K562 (cell line): ENCODE measurements around the gene PDE4D. TPM values are rescaled to one million over a fixed set of nuclear protein-coding genes. Genes with fewer than 3 reads are reported as not detected.

Experiments
- ATAC-seq: fragments of 200-7000 bp; cut with Tn5 transposase; 3 replicates; pipeline ENCODE4 v1.9.1; 2020; ENCODE audit warnings: moderate library complexity
- BruUV-seq: library from RNA; stranded (reverse); fragments of 400-500 nt; replicated peaks from 2 replicates; lab custom pipeline; 2021; lab: Mats Ljungman, UMichigan
- CTCF ChIA-PET: fragments of 300-600 bp; formaldehyde crosslinking; extraction: SDS; loops from one replicate; lab custom pipeline; 2021; ENCODE audit warnings: low intra/inter-chr PET ratio; lab: Yijun Ruan, JAX
- POLR2A ChIA-PET: fragments of 300-600, 350-650 bp; sonication (Branson Sonifier 250); formaldehyde crosslinking; extraction: SDS; loops from one replicate; lab custom pipeline; 2021; ENCODE audit warnings: antibody characterized with exemption, inconsistent platforms; lab: Yijun Ruan, JAX
- DNase-seq, 4 experiments: peaks; one replicate each; pipeline versions ENCODE4 v3.0.0 to v3.0.0-alpha.2; 2011 to 2018; ENCODE audit warnings: low spot score in 3 of 4, mixed read lengths in 3 of 4; ENCODE audit errors: extremely low read depth in 1 of 4
- FAIRE-seq: peaks from 2 replicates; lab custom pipeline; 2011; peaks lifted over from hg19 to GRCh38; lab: Jason Lieb, UNC
- H2AFZ ChIP-seq: 2 replicates; pipeline ENCODE4 v1.6.0; 2011; ENCODE audit warnings: low read depth, low read length, control low read depth, inconsistent platforms
- H3K27ac ChIP-seq: fragments of 200-600 bp; 3 replicates; pipeline ENCODE4 v1.8.0; 2011; ENCODE audit warnings: low read depth, mild to moderate bottlenecking, control low read depth, inconsistent platforms, low read length, moderate library complexity, mixed read lengths; ENCODE audit errors: extremely low read depth
- H3K27me3 ChIP-seq, 2 experiments: fragments of 300-600 bp in 1 of 2; 2 replicates in 1 of 2; 3 replicates in 1 of 2; pipeline versions ENCODE4 v1.6.0 to v1.8.0; 2011; ENCODE audit warnings: inconsistent platforms in 2 of 2, low read length in 2 of 2, mild to moderate bottlenecking in 1 of 2, mixed read lengths in 1 of 2, moderate library complexity in 1 of 2; ENCODE audit not compliant: control insufficient read depth in 2 of 2, insufficient read depth in 2 of 2
- H3K36me3 ChIP-seq: fragments of 300-600 bp; 3 replicates; pipeline ENCODE4 v1.8.0; 2011; ENCODE audit warnings: mild to moderate bottlenecking, low read length, inconsistent platforms; ENCODE audit not compliant: control insufficient read depth, insufficient read depth
- H3K4me1 ChIP-seq, 2 experiments: fragments of 200-600 bp in 1 of 2; replicated peaks in 1 of 2; 2 replicates in 1 of 2; 3 replicates in 1 of 2; pipeline versions ENCODE4 v1.5.1 to v1.8.0; 2011; ENCODE audit warnings: inconsistent platforms in 2 of 2, low read length in 2 of 2, mild to moderate bottlenecking in 1 of 2, mixed read lengths in 1 of 2, moderate library complexity in 1 of 2; ENCODE audit not compliant: control insufficient read depth in 2 of 2, insufficient read depth in 2 of 2
- H3K4me2 ChIP-seq: 2 replicates; pipeline ENCODE4 v1.6.1; 2011; ENCODE audit warnings: low read length, control low read depth, inconsistent platforms, mixed read lengths; ENCODE audit not compliant: insufficient read depth
- H3K4me3 ChIP-seq: fragments of 200-600 bp; sonication (generic), shearing (Covaris generic); 2 replicates; pipeline ENCODE4 v1.5.1; 2016; ENCODE audit warnings: control low read depth, inconsistent platforms
- H3K79me2 ChIP-seq: fragments of 200-600 bp; 3 replicates; pipeline ENCODE4 v1.8.0; 2011; ENCODE audit warnings: low read length, inconsistent platforms; ENCODE audit not compliant: control insufficient read depth, insufficient read depth
- H3K9ac ChIP-seq, 2 experiments: 2 replicates each; pipeline versions ENCODE4 v1.6.0 to v1.6.1; 2011; ENCODE audit warnings: low read depth in 2 of 2, low read length in 2 of 2, control low read depth in 1 of 2, inconsistent platforms in 1 of 2, mild to moderate bottlenecking in 1 of 2, mixed read lengths in 1 of 2; ENCODE audit not compliant: insufficient read depth in 1 of 2
- H3K9me1 ChIP-seq: one replicate; pipeline ENCODE4 v1.6.0; 2011; ENCODE audit warnings: inconsistent platforms, mild to moderate bottlenecking, low read length, moderate library complexity; ENCODE audit not compliant: control insufficient read depth, insufficient read depth
- H3K9me3 ChIP-seq: replicated peaks from 2 replicates; pipeline ENCODE4 v1.5.1; 2011; ENCODE audit warnings: low read depth, low read length, inconsistent platforms; ENCODE audit not compliant: control insufficient read depth, insufficient read depth
- H4K20me1 ChIP-seq: replicated peaks from 2 replicates; pipeline ENCODE4 v1.6.1; 2011; ENCODE audit warnings: low read length, inconsistent platforms, mixed read lengths; ENCODE audit not compliant: control insufficient read depth, insufficient read depth
- BRCA1 ChIP-seq, 2 experiments: fragments of 450-650 bp in 1 of 2; sonication (generic) in 1 of 2; formaldehyde crosslinking in 1 of 2; IDR thresholded peaks; 2 replicates each; pipeline versions ENCODE4 v1.5.0 to v1.6.1; 2017 to 2020; ENCODE audit warnings: mild to moderate bottlenecking in 1 of 2, missing genetic modification reagents in 1 of 2
- COPS2 ChIP-seq: fragments of 450-650 bp; conservative IDR thresholded peaks from 2 replicates; pipeline ENCODE4 v1.6.1; 2016; ENCODE audit warnings: mild to moderate bottlenecking, moderate library complexity
- CTBP1 ChIP-seq: fragments of 450-650 bp; IDR thresholded peaks from 2 replicates; pipeline ENCODE4 v1.6.1; 2016; ENCODE audit warnings: borderline replicate concordance
- DDX20 ChIP-seq: fragments of 450-650 bp; IDR thresholded peaks from 2 replicates; pipeline ENCODE4 v1.6.1; 2016; ENCODE audit warnings: missing genetic modification characterization, low read depth, mild to moderate bottlenecking, missing compliant biosample characterization, moderate library complexity
- HNRNPK ChIP-seq: fragments of 200-400 bp; formaldehyde crosslinking; IDR thresholded peaks from one replicate; pipeline ENCODE4 v1.6.1; 2018; ENCODE audit warnings: mild to moderate bottlenecking, low read depth, low read length; ENCODE audit not compliant: poor library complexity, severe bottlenecking
- MEIS2 ChIP-seq: fragments of 450-650 bp; IDR thresholded peaks from 2 replicates; pipeline ENCODE4 v1.6.1; 2014; ENCODE audit warnings: mild to moderate bottlenecking; ENCODE audit not compliant: partially characterized antibody
- NFIC ChIP-seq: fragments of 450-650 bp; IDR thresholded peaks from 2 replicates; pipeline ENCODE4 v1.6.1; 2017; ENCODE audit warnings: mild to moderate bottlenecking, inconsistent platforms
- PPARD ChIP-seq: fragments of 250-450 bp; sonication (Bioruptor Pico); IDR thresholded peaks from 2 replicates; pipeline ENCODE4 v1.8.0; 2022; ENCODE audit warnings: inconsistent platforms, mild to moderate bottlenecking, moderate library complexity
- PURB ChIP-seq: sonication (generic); formaldehyde crosslinking; IDR thresholded peaks from 2 replicates; pipeline ENCODE4 v1.9.0; 2021; ENCODE audit warnings: low read depth, mild to moderate bottlenecking, missing genetic modification reagents
- SMAD2 ChIP-seq: fragments of 150-350 bp; IDR thresholded peaks from 2 replicates; pipeline ENCODE4 v1.6.1; 2014; ENCODE audit warnings: low read depth, mild to moderate bottlenecking, low read length
- SRSF1 ChIP-seq: fragments of 200-400 bp; formaldehyde crosslinking; IDR thresholded peaks from 2 replicates; pipeline ENCODE4 v1.6.1; 2017; ENCODE audit warnings: mild to moderate bottlenecking, low read depth, low read length, moderate library complexity
- TARDBP ChIP-seq: fragments of 450-650 bp; IDR thresholded peaks from 2 replicates; pipeline ENCODE4 v1.6.1; 2016
- ZNF174 ChIP-seq: fragments of 250-450 bp; sonication (Bioruptor Pico); IDR thresholded peaks from 2 replicates; pipeline ENCODE4 v1.4.0; 2020; ENCODE audit warnings: mild to moderate bottlenecking
- ZNF224 ChIP-seq: sonication (generic); formaldehyde crosslinking; IDR thresholded peaks from 2 replicates; pipeline ENCODE4 v1.8.0; 2022; ENCODE audit warnings: mild to moderate bottlenecking, missing genetic modification reagents
- WGBS: fragments of 100-300 bp; shearing (Covaris generic); methylation state at CpG from one replicate; pipeline ENCODE4 v1.1.6; 2016; ENCODE audit warnings: low coverage, mixed read lengths; ENCODE audit not compliant: insufficient coverage; ENCODE audit errors: missing lambda C conversion rate; 5-methylcytosine and 5-hydroxymethylcytosine counted together
- in situ Hi-C: fragments of 300-500 bp; cut with MboI; formaldehyde crosslinking; loops from 4 replicates; pipeline ENCODE4 v1.15.0; 2018; ENCODE audit warnings: inconsistent platforms, mixed read lengths
- intact Hi-C: fragments of 100-400 bp; cut with micrococcal nuclease; formaldehyde crosslinking; loops from 2 replicates; pipeline ENCODE4 v1.14.2; 2022
- polyA plus RNA-seq, 8 experiments: library from polyadenylated mRNA; depleted of rRNA in 4 of 8; stranded (reverse) in 5 of 8; unstranded in 3 of 8; fragments of >200 nt; fragmentation: Nextera tagmentation in 2 of 8; fragmentation: Illumina TruSeq in 1 of 8; extraction: Ambion mirVana in 2 of 8; extraction: Trizol in 1 of 8; gene quantifications; 2 replicates each; pipeline versions ENCODE4 v1.2.1 to v1.2.3, GENCODE V29; 2011 to 2014; ENCODE audit warnings: inconsistent platforms in 1 of 8, missing spikeins in 1 of 8
- total RNA-seq, 7 experiments: library from RNA; depleted of rRNA in 6 of 7; stranded (reverse); fragments of >200 nt in 6 of 7; fragmentation: Illumina TruSeq in 2 of 7; extraction: Trizol in 2 of 7; gene quantifications; 2 replicates each; pipeline versions ENCODE4 v1.2.1 to v1.2.3, GENCODE V29; 2011 to 2021; ENCODE audit warnings: low replicate concordance in 1 of 7

PDE4D gene
- total and polyA plus RNA-seq, 9 of the 15 experiments (the other 6 are each of a cell fraction or from before 2014, with no cell fraction given), result 0.04 to 0.46 (median 0.13) TPM

DNA sequence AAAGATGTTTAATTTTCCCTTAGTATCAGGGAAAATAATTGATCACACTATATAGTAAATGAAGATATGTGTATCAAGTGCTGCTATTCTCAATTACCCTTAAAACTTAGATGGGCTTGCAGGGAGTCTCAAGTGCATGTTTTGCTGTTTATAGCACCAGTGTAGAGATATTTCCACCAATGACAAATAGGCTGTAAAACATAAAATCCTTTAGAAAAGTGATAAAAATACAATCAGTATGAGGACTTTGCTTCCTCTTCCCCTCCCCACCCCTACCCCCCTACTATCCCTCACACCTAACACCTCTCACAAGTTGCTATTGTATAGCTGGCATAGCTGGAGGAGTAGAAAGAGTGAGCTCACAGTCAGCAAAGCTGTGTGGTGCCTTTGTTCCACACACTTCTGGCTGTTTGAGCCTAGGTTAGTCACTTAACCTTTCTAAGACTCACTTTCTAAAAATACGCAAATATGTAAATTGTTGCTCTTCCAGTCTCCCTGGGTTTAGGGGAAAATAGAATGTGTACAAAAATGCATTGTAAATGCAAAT, 93.1 kb downstream of the PDE4D start:
- no peak overlapping the region for H2AFZ ChIP-seq
- POLR2A ChIA-PET, result interaction anchor here (1.0 kb wide), 2 partner anchors 20 to 1174 kb away, joined by 3 read pairs; no protein-coding TSS in a partner anchor
- 0% methylated on average over 1 of the region's 1 CpG for WGBS
- H3K79me2 ChIP-seq, result no peaks in the 10 kb centered on the region
- no peaks in the 10 kb centered on the region for H3K27me3 ChIP-seq
- BruUV-seq, result no TSS peak
- no peak overlapping the region for H3K9ac ChIP-seq
- no peaks in the 10 kb centered on the region for H3K9me1 ChIP-seq
- no peaks in the 10 kb centered on the region for H3K36me3 ChIP-seq
- H3K4me1 ChIP-seq, result no peaks in the 10 kb centered on the region
- H3K27ac ChIP-seq, result no peak overlapping the region
- ATAC-seq, result no peak
- H3K4me2 ChIP-seq, result no peak overlapping the region
- no peak overlapping the region for H3K4me3 ChIP-seq
- no peak for TF ChIP-seq HNRNPK
- no peak for TF ChIP-seq PPARD (CRISPR knock-in tag)
- no peak for TF ChIP-seq PURB (CRISPR knock-in tag)
- no peak for TF ChIP-seq ZNF224 (CRISPR knock-in tag)
- no peak for TF ChIP-seq TARDBP
- no peak for TF ChIP-seq CTBP1
- TF ChIP-seq MEIS2, result no peak
- TF ChIP-seq DDX20 (tag), result no peak
- no peak for TF ChIP-seq NFIC
- TF ChIP-seq SRSF1, result no peak
- no peak for TF ChIP-seq SMAD2
- TF ChIP-seq BRCA1 (IDR thresholded peaks at IDR 0.05), result no peak
- no peak for TF ChIP-seq BRCA1 (CRISPR knock-in tag; IDR thresholded peaks at IDR 0.05)
- no peak for TF ChIP-seq COPS2
- no peak for TF ChIP-seq ZNF174
- TF ChIP-seq, all 486 proteins: peak for 0
- DNase-seq, result no peak
- Histone ChIP-seq H4K20me1 (no peaks in the 10 kb centered on the region), H3K9me3 (no peaks in the 10 kb centered on the region)
- intact Hi-C loops, result loop anchor here (1.0 to 10.0 kb wide), 3 partner anchors 410 to 916 kb away; no protein-coding TSS in a partner anchor
- FAIRE-seq, result no peak
- CTCF ChIA-PET, result interaction anchor here (0.6 to 1.0 kb wide), 2 partner anchors 410 to 612 kb away, joined by 4 read pairs; no protein-coding TSS in a partner anchor
- in situ Hi-C loops, result loop anchor here (10.0 to 25.0 kb wide), 2 partner anchors 616 to 1112 kb away; no protein-coding TSS in a partner anchor
